ENCODE measurements around the gene HSPBP1.

DNA sequence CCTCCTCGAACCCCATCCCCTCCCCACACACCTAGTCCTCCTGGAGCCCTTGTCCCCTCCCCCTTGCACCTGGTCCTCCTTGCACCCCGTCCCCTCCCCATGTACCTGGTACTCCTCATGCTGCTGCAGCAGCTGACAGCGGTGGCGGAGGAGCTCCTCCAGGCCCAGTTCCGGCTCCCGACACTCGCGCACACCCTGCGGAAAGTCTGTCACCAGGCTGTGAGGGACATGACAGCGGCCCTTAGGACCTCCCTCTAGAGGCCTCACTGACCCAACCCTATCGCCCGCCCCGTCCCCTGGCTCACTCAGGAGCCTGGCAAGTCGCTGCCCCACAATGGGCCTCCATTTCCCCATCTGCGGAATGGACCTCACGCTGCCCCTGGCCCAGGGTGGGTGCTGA is 14.7 kb downstream of the HSPBP1 start:
- TF ChIP-seq CTCF (IDR thresholded peaks at IDR 0.05) (no peak), POLR2A (IDR thresholded peaks at IDR 0.05; ENCODE audit: low read depth) (no peak), POLR2AphosphoS5 (IDR thresholded peaks at IDR 0.05) (no peak), EP300 (IDR thresholded peaks at IDR 0.05) (no peak)
